Fibroblast of skin of abdomen (primary cell): Measurements from ENCODE around the gene MAP3K4. TPM values are rescaled to one million over a fixed set of nuclear protein-coding genes. Genes with fewer than 3 reads are reported as not detected.

Source experiments
- DNase-seq: peaks from one replicate; pipeline ENCODE4 v3.0.0-alpha.2; 2013
- polyA plus RNA-seq, 2 experiments: library from polyadenylated mRNA; unstranded; fragments of 120-200 nt; gene quantifications; one replicate each; pipeline ENCODE4 v1.2.1, GENCODE V29; 2013; ENCODE audit not compliant: insufficient read length in 2 of 2

Gene MAP3K4, protein sequence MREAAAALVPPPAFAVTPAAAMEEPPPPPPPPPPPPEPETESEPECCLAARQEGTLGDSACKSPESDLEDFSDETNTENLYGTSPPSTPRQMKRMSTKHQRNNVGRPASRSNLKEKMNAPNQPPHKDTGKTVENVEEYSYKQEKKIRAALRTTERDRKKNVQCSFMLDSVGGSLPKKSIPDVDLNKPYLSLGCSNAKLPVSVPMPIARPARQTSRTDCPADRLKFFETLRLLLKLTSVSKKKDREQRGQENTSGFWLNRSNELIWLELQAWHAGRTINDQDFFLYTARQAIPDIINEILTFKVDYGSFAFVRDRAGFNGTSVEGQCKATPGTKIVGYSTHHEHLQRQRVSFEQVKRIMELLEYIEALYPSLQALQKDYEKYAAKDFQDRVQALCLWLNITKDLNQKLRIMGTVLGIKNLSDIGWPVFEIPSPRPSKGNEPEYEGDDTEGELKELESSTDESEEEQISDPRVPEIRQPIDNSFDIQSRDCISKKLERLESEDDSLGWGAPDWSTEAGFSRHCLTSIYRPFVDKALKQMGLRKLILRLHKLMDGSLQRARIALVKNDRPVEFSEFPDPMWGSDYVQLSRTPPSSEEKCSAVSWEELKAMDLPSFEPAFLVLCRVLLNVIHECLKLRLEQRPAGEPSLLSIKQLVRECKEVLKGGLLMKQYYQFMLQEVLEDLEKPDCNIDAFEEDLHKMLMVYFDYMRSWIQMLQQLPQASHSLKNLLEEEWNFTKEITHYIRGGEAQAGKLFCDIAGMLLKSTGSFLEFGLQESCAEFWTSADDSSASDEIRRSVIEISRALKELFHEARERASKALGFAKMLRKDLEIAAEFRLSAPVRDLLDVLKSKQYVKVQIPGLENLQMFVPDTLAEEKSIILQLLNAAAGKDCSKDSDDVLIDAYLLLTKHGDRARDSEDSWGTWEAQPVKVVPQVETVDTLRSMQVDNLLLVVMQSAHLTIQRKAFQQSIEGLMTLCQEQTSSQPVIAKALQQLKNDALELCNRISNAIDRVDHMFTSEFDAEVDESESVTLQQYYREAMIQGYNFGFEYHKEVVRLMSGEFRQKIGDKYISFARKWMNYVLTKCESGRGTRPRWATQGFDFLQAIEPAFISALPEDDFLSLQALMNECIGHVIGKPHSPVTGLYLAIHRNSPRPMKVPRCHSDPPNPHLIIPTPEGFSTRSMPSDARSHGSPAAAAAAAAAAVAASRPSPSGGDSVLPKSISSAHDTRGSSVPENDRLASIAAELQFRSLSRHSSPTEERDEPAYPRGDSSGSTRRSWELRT (N-terminal part only)
- 21.8 TPM for polyA plus RNA-seq (2013, experiment 1 of 2; ENCODE audit: insufficient read length)
- polyA plus RNA-seq (2013, experiment 2 of 2; ENCODE audit: insufficient read length), result 18.4 TPM

GRCh38 chr6:160991406-160992060, at the start of gene MAP3K4:
Gene MAP3K4, plus strand, starts transcription at chr6:160991769. Its CDS starts 163 bp downstream, at chr6:160991932.
- peak; percentile 84 for DNase-seq

DNA sequence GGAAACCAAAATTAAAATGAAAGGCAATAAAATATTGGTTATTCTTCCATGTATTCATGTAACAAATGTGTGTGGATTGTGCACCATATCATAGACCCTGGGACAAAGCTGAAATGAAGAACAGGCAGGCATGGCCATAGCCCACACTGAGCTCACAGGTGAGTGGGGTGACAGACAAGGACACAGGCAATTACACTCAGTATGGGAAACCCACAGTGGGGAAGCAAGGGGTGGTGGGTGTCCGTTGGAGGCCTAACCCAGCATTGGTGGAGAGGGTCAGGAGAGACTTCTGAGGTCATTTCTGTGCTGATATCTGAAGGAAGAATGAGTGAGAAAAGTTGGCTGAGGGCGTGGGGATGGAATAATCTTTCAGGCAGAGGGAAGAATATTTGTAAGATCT, 47.6 kb upstream of the MAP3K4 start:
- DNase-seq, result no peak

GRCh38 chr6:160945516-160946177, 45.9 kb upstream of the MAP3K4 start:
- DNase-seq, result no peak

GRCh38 chr6:160949531-160949930, 42.0 kb upstream of the MAP3K4 start:
- no peak for DNase-seq

- no peak for DNase-seq
Measured at GRCh38 chr6:160950507-160950906, 41.1 kb upstream of the MAP3K4 start.

DNA sequence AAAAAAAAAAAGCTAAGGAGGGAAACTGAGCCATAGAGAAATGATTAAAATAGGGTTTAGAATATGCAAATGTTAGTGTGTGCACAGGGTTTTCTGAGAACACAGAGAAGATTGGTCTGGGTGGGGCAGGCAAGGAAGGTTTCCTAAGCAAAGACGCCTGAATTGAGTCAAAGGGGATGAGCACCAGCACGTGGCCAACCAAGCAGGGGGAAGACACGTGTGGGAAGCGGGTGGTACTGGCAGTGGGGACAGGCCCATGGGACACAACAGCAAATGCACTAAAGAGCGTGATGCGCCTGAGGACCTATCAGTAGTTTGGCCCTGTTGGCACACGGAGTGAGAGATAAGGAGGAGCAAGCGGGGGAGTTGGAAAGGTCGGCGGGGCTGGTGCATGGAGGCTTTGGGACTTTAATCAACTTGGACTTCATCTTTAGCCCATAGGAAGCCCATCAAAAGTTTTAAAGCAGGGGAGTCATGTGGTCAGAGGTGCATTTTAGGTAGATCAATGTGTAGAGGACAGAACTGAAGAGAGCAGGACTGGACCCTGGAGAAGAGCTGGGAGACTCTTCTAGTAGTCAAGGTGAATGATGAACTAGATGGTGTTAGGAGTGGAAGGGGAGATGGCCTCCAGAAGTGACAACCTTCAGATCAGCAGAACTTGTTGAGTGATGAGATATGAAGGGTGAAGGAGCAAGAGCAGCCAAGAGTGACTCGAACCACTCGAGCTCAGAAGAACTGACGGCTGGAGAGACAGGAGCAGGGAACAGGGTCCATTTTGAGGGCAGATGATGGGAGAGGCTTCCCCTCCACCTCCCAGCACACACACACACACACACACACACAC, 40.2 kb upstream of the MAP3K4 start:
- DNase-seq, result no peak

DNA sequence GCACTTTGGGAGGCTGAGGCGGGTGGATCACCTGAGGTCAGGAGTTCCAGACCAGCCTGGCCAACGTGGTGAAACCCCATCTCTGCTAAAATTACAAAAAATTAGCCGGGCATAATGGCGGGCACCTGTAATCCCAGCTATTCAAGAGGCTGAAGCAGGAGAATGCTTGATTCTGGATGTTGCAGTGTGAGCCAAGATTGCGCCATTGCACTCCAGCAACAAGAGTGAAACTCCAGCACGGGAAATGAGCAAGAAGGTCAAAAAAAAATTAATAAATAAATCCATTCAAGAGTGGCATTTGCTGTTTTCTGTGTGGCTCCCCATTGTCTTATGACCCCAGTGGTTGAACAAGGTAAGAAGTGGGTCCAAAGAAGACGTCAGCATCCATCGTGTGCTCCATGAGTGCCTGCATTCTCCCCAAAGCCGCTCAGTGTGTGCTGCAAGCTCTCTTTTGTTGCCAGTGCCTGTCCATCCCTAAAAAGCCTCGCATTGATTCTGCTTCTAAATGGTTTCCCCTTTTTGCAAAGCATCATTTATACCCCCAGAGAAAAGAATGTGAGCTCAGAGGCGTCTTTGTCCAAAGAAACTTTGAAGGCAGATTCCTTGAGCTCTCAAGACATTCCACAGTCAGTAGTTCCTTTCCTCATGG, 38.8 kb upstream of the MAP3K4 start:
- peak; percentile 5 for DNase-seq

GRCh38 chr6:160955508-160956295, 35.9 kb upstream of the MAP3K4 start:
- no peak for DNase-seq

- DNase-seq, result no peak
Measured at GRCh38 chr6:160956300-160957035, 35.1 kb upstream of the MAP3K4 start.

- DNase-seq, result no peak
Measured at GRCh38 chr6:160959726-160960435, 31.7 kb upstream of the MAP3K4 start.

GRCh38 chr6:160960839-160961238, 30.7 kb upstream of the MAP3K4 start:
- DNase-seq, result no peak

DNA sequence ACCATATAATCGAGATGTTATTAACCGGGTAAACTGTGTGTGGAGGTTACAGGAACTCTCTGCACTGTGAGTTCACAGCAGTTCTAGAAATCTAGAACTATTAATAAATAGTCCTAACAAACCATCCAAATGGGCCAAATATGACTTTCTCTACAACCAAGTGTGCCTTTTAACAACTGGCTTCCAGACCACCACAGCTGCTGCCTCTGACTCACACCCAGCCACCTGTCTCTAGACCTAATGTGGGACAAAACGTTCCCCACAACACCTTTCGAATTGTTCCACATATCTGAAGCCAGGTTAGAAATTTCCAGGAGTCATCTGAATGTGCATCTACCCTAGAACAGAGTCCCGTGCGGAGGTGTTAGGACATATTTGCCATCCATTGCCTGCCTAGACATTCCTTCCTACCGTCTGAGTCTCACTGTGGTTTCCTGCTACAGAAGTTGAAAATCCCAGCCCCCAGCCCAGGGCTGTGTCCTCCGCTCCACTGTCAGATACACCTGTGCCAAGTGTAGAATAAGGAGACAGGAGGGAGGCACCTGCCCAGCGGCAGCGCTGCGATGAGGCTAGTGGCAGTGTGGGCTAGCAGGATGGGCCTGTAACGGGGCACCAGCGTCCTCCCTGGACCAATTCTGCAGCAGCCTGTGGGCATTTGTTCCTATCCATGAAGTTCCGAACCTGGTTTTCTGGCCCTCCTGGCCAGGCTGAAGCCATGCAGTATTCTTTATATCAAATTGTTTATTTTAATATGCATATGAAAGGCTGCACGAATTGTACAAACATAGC, 28.5 kb upstream of the MAP3K4 start:
- no peak for DNase-seq

GRCh38 chr6:160963651-160964050, 27.9 kb upstream of the MAP3K4 start:
- no peak for DNase-seq

DNA sequence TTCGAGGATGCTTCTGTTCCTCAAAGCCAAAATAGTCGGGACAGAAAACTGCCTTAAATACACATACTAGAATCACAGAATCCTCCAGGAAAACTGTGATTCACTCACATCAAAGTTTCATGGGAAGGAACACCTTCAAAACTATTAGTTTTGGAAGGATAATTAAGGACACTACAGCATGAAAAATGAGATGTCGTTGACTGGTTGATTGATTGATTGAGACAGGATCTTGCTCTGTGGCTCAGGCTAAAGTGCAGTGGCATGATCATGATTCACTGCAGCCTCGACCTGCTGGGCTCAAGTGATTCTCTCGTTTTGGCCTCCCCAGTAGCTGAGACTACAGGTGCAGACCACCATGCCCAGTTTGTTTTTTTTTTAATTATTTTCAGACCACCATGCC, 25.7 kb upstream of the MAP3K4 start:
- DNase-seq, result no peak

GRCh38 chr6:160966493-160967229, 24.9 kb upstream of the MAP3K4 start:
- no peak for DNase-seq

DNA sequence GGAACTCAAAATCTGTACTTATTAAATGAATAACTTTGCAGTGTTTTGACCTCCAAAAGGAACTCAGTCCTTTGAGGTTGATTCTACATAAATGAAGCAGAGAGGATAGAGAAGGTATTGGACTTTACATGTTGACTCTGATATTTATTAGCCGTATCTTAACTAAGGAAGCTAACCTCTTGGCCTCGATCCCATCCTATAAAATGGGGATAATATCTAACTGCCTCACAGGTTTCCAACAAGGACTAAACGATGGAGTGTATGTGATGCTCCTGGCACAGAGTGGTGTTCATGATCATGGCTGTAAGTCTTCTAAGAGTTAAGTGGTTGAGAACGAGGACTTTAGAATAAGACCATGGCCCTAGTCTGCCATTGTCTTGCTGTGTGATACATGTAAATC, 24.2 kb upstream of the MAP3K4 start:
- DNase-seq, result no peak
